OCI-LY1 (cell line): ENCODE results near the gene ERMARD.

Experiments used
- H2AFZ ChIP-seq: fragments of 200-600 bp; sonication (generic), shearing (Covaris generic); 2 replicates; pipeline ENCODE4 v1.6.0; 2014; ENCODE audit warnings: antibody characterized with exemption, mild to moderate bottlenecking, low read length
- H3F3A ChIP-seq: fragments of 200-600 bp; sonication (generic), shearing (Covaris generic); 2 replicates; pipeline ENCODE4 v1.6.0; 2014; ENCODE audit warnings: mild to moderate bottlenecking, antibody characterized with exemption, low read length, moderate library complexity; ENCODE audit not compliant: insufficient read depth
- H3K27ac ChIP-seq: fragments of 200-600 bp; sonication (generic); 2 replicates; pipeline ENCODE4 v1.5.1; 2014; ENCODE audit warnings: low read length, mixed run types, mild to moderate bottlenecking, low read depth; ENCODE audit not compliant: poor library complexity, severe bottlenecking
- H3K27me3 ChIP-seq: fragments of 200-600 bp; sonication (generic); 2 replicates; pipeline ENCODE4 v1.6.0; 2014; ENCODE audit warnings: antibody characterized with exemption, mild to moderate bottlenecking, low read length, moderate library complexity; ENCODE audit not compliant: insufficient read depth
- H3K36me3 ChIP-seq: fragments of 200-600 bp; sonication (generic); 2 replicates; pipeline ENCODE4 v1.6.1; 2014; ENCODE audit warnings: mild to moderate bottlenecking, antibody characterized with exemption, low read length, moderate library complexity, mixed read lengths; ENCODE audit not compliant: insufficient read depth
- H3K4me1 ChIP-seq: fragments of 200-600 bp; sonication (generic); 2 replicates; pipeline ENCODE4 v1.5.1; 2014; ENCODE audit warnings: mild to moderate bottlenecking, low read length, moderate library complexity; ENCODE audit not compliant: insufficient read depth, severe bottlenecking
- H3K4me2 ChIP-seq: fragments of 200-600 bp; sonication (generic), shearing (Covaris generic); 2 replicates; pipeline ENCODE4 v1.6.1; 2014; ENCODE audit warnings: low read length
- H3K4me3 ChIP-seq: fragments of 200-600 bp; sonication (generic); 2 replicates; pipeline ENCODE4 v1.5.1; 2014; ENCODE audit warnings: low read length, low read depth, mild to moderate bottlenecking, mixed read lengths; ENCODE audit not compliant: poor library complexity, severe bottlenecking
- H3K79me2 ChIP-seq: fragments of 200-600 bp; shearing (Covaris generic); 2 replicates; pipeline ENCODE4 v1.6.1; 2016; ENCODE audit warnings: mixed run types, low read length, mixed read lengths; ENCODE audit not compliant: insufficient read depth
- H3K9ac ChIP-seq: fragments of 200-600 bp; sonication (generic), shearing (Covaris generic); 2 replicates; pipeline ENCODE4 v1.6.1; 2014; ENCODE audit warnings: mild to moderate bottlenecking, low read length, mixed read lengths
- H3K9me2 ChIP-seq: fragments of 200-600 bp; sonication (generic), shearing (Covaris generic); 2 replicates; pipeline ENCODE4 v1.6.1; 2014; ENCODE audit warnings: low read depth, mild to moderate bottlenecking, low read length, mixed read lengths
- H3K9me3 ChIP-seq: fragments of 200-600 bp; shearing (Covaris generic); 2 replicates; pipeline ENCODE4 v1.6.1; 2014; ENCODE audit warnings: low read length, mixed read lengths
- H4K20me1 ChIP-seq: fragments of 200-600 bp; sonication (generic), shearing (Covaris generic); 2 replicates; pipeline ENCODE4 v1.6.0; 2016; ENCODE audit warnings: mild to moderate bottlenecking, low read length; ENCODE audit not compliant: insufficient read depth
- EZH2 ChIP-seq: fragments of 200-600 bp; sonication (generic), shearing (Covaris generic); IDR thresholded peaks from 2 replicates; pipeline ENCODE4 v1.8.0; 2017; ENCODE audit warnings: borderline replicate concordance, mixed run types, mild to moderate bottlenecking, antibody characterized with exemption, low read length, moderate library complexity, mixed read lengths
- TF ChIP-seq, protein P1 (sequence below): fragments of 200-600 bp; sonication (generic), shearing (Covaris generic); IDR thresholded peaks from 2 replicates; pipeline ENCODE4 v1.5.1; 2017; ENCODE audit warnings: mild to moderate bottlenecking, antibody characterized with exemption, low read length, moderate library complexity, mixed read lengths

Gene ERMARD

GRCh38 chr6:169738204-169738975 is 13.0 kb upstream of the ERMARD start:
- no peaks in the 10 kb centered on the region for H3K36me3 ChIP-seq
- no peaks in the 10 kb centered on the region for H3K9me2 ChIP-seq
- no peaks in the 10 kb centered on the region for H3F3A ChIP-seq
- no peaks in the 10 kb centered on the region for H3K79me2 ChIP-seq
- no peaks in the 10 kb centered on the region for H4K20me1 ChIP-seq
- H2AFZ ChIP-seq = no peak overlapping the region
- no peaks in the 10 kb centered on the region for H3K4me1 ChIP-seq
- no peak overlapping the region for H3K27ac ChIP-seq
- TF ChIP-seq EZH2 = no peak
- TF ChIP-seq, protein P1, sequence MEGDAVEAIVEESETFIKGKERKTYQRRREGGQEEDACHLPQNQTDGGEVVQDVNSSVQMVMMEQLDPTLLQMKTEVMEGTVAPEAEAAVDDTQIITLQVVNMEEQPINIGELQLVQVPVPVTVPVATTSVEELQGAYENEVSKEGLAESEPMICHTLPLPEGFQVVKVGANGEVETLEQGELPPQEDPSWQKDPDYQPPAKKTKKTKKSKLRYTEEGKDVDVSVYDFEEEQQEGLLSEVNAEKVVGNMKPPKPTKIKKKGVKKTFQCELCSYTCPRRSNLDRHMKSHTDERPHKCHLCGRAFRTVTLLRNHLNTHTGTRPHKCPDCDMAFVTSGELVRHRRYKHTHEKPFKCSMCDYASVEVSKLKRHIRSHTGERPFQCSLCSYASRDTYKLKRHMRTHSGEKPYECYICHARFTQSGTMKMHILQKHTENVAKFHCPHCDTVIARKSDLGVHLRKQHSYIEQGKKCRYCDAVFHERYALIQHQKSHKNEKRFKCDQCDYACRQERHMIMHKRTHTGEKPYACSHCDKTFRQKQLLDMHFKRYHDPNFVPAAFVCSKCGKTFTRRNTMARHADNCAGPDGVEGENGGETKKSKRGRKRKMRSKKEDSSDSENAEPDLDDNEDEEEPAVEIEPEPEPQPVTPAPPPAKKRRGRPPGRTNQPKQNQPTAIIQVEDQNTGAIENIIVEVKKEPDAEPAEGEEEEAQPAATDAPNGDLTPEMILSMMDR = no peak
- no peak overlapping the region for H3K9ac ChIP-seq
- H3K27me3 ChIP-seq = no peaks in the 10 kb centered on the region; the same call in 1 of the 2 replicates
- H3K9me3 ChIP-seq = no peaks in the 10 kb centered on the region
- no peak overlapping the region for H3K4me3 ChIP-seq
- no peak overlapping the region for H3K4me2 ChIP-seq

DNA sequence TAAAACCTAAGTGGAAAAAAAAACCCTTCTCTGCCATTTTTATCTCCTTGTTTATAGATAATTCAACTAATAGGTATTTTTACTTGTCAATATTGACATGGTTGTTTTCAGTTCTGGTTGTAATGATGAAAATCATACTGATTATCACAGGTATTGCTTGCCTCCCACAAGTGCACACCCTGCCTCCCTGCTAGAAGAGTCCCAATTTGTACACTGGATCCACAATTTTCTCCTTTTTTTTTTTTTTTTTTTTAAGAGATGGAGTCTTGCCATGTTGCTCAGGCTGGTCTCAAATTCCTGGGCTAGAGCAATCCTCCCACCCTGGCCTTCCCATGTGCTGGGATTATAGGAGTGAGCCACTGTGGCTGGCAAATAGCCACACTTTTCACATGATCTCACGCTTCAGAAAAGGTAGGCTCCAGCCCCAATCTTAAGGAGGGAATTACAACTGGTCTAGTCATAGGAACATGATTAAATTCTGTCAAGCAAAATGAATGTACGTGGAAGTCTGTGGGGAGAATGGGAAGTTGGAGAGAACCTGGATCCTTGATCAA is 12.4 kb upstream of the ERMARD start:
- Histone ChIP-seq H3K4me1 (no peaks in the 10 kb centered on the region), H3K9me2 (no peaks in the 10 kb centered on the region), H3K27me3 (no peaks in the 10 kb centered on the region; the same call in 1 of the 2 replicates), H3K4me2 (no peak overlapping the region), H2AFZ (no peak overlapping the region), H3K36me3 (no peaks in the 10 kb centered on the region), H4K20me1 (no peaks in the 10 kb centered on the region), H3F3A (no peaks in the 10 kb centered on the region), H3K27ac (no peak overlapping the region), H3K79me2 (no peaks in the 10 kb centered on the region), H3K4me3 (no peak overlapping the region), H3K9me3 (no peaks in the 10 kb centered on the region), H3K9ac (no peak overlapping the region)
- TF ChIP-seq, protein P1 = no peak

DNA sequence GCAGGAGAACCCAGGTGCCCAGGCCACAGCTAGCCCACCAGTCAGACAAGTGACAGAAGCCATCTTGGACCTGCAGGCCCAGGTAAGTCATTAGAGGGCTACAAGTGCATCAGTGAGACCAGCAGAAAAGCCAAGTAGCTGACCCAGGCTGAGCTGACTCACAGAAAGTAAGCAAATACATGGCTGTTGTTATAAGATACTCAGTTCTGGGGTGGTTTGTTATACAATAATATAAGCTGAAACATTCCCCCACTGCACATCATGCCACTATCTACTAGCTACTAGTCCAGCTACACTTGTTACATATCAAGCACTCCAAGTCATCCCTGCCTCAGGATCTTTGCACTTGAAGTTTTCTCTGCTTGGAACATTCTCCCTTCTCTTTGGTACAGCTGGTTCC is 10.1 kb upstream of the ERMARD start:
- no peak for TF ChIP-seq EZH2
- TF ChIP-seq, protein P1 = no peak
- Histone ChIP-seq H3K27ac (no peak overlapping the region), H3K4me3 (no peak overlapping the region), H3K79me2 (no peaks in the 10 kb centered on the region), H3K27me3 (no peaks in the 10 kb centered on the region), H3K9ac (no peak overlapping the region), H3K9me3 (no peaks in the 10 kb centered on the region), H3K36me3 (no peaks in the 10 kb centered on the region), H3F3A (no peaks in the 10 kb centered on the region), H3K4me2 (no peak overlapping the region), H4K20me1 (no peaks in the 10 kb centered on the region), H2AFZ (no peak overlapping the region), H3K4me1 (no peaks in the 10 kb centered on the region), H3K9me2 (no peaks in the 10 kb centered on the region)
